ENCODE measurements around the gene PPP1R15A. TPM values are rescaled to one million over a fixed set of nuclear protein-coding genes. Genes with fewer than 3 reads are reported as not detected.

The PPP1R15A gene
- total and polyA plus RNA-seq, 4 donors = 5.6 to 52.5 (median 11.3) TPM

- Histone ChIP-seq H3K4me1 (ENCODE audit: control insufficient read depth in 4 of 4, insufficient read depth in 4 of 4, low read length in 3 of 4) (peaks cover 0 to under 1% (median 0%) of the 10 kb centered on the region in 4 donors), H3K4me3 (ENCODE audit: low read depth in 1 of 3, low read length in 3 of 3) (no peak overlapping the region), H3K27me3 (ENCODE audit: control insufficient read depth in 4 of 4, insufficient read depth in 4 of 4, low read length in 3 of 4) (no peaks in the 10 kb centered on the region), H3K36me3 (ENCODE audit: control insufficient read depth in 4 of 4, insufficient read depth in 3 of 4, low read depth in 1 of 4, low read length in 3 of 4) (peaks cover 0 to 7% (median 6%) of the 10 kb centered on the region in 4 donors), H3K9ac (ENCODE audit: low read depth in 1 of 2, low read length in 2 of 2) (no peak overlapping the region), H3K27ac (ENCODE audit: low read depth in 1 of 2, low read length in 2 of 2) (no peak overlapping the region), H3K9me3 (ENCODE audit: control insufficient read depth in 4 of 4, low read length in 3 of 4) (no peaks in the 10 kb centered on the region)
- no peak for DNase-seq (ENCODE audit: low spot score)
- WGBS = 92% methylated on average over 7 of the region's 7 CpGs
- TF ChIP-seq ATF3 (IDR thresholded peaks at IDR 0.05) (no peak), EGR1 (IDR thresholded peaks at IDR 0.05; ENCODE audit: low read depth in 2 of 2) (no peak), JUND (IDR thresholded peaks at IDR 0.05) (no peak), YY1 (IDR thresholded peaks at IDR 0.05) (no peak), RAD21 (IDR thresholded peaks at IDR 0.05) (no peak), GABPA (IDR thresholded peaks at IDR 0.05 in 1 of 2, conservative IDR thresholded peaks at IDR 0.05 in 1 of 2) (no peak), SP1 (IDR thresholded peaks at IDR 0.05) (no peak), TAF1 (conservative IDR thresholded peaks at IDR 0.05) (no peak), HNF4A (conservative IDR thresholded peaks at IDR 0.05) (no peak), CTCF (IDR thresholded peaks at IDR 0.05; ENCODE audit: low read depth, low read length, missing input control) (no peak), REST (IDR thresholded peaks at IDR 0.05) (no peak), RXRA (IDR thresholded peaks at IDR 0.05) (no peak), HNF4G (IDR thresholded peaks at IDR 0.05) (no peak), FOXA1 (IDR thresholded peaks at IDR 0.05) (no peak), ZBTB33 (IDR thresholded peaks at IDR 0.05) (no peak), FOXA2 (IDR thresholded peaks at IDR 0.05) (no peak)
Observed at GRCh38 chr19:48854103-48854502, 18.1 kb upstream of the PPP1R15A start.

- TF ChIP-seq CTCF (IDR thresholded peaks at IDR 0.05; ENCODE audit: low read depth, low read length, missing input control) (no peak), RXRA (IDR thresholded peaks at IDR 0.05) (no peak), GABPA (IDR thresholded peaks at IDR 0.05 in 1 of 2, conservative IDR thresholded peaks at IDR 0.05 in 1 of 2) (no peak), ATF3 (IDR thresholded peaks at IDR 0.05) (no peak), ZBTB33 (IDR thresholded peaks at IDR 0.05) (no peak), EGR1 (IDR thresholded peaks at IDR 0.05; ENCODE audit: low read depth in 2 of 2) (no peak), FOXA1 (IDR thresholded peaks at IDR 0.05) (no peak), HNF4G (IDR thresholded peaks at IDR 0.05) (no peak), JUND (IDR thresholded peaks at IDR 0.05) (no peak)
- H3K27ac ChIP-seq (ENCODE audit: low read depth in 1 of 2, low read length in 2 of 2) = no peak overlapping the region
- no peak overlapping the region for H3K9ac ChIP-seq (ENCODE audit: low read depth in 1 of 2, low read length in 2 of 2)
- no peaks in the 10 kb centered on the region for H3K27me3 ChIP-seq (ENCODE audit: control insufficient read depth in 4 of 4, insufficient read depth in 4 of 4, low read length in 3 of 4)
- no peaks in the 10 kb centered on the region for H3K9me3 ChIP-seq (ENCODE audit: control insufficient read depth in 4 of 4, low read length in 3 of 4)
- H3K36me3 ChIP-seq (ENCODE audit: control insufficient read depth in 4 of 4, insufficient read depth in 3 of 4, low read depth in 1 of 4, low read length in 3 of 4) = peaks cover 0 to 9% (median 5%) of the 10 kb centered on the region in 4 donors
- no peak overlapping the region for H3K4me3 ChIP-seq (ENCODE audit: low read depth in 1 of 3, low read length in 3 of 3)
- 98% methylated on average over 6 of the region's 6 CpGs for WGBS
- H3K4me1 ChIP-seq (ENCODE audit: control insufficient read depth in 4 of 4, insufficient read depth in 4 of 4, low read length in 3 of 4) = peaks cover 0 to 11% (median 4%) of the 10 kb centered on the region in 4 donors
- DNase-seq (ENCODE audit: low spot score) = no peak
Observed at GRCh38 chr19:48856921-48857320, 15.3 kb upstream of the PPP1R15A start.

Data from liver (tissue), 9 donors.